Hair follicular keratinocyte (primary cell): Measurements from ENCODE around the gene RPL10. TPM values are rescaled to one million over a fixed set of nuclear protein-coding genes. Genes with fewer than 3 reads are reported as not detected.

Experiments
- total RNA-seq: library from RNA; depleted of rRNA; stranded (reverse); fragments of >200 nt; gene quantifications from 2 replicates; pipeline ENCODE4 v1.2.3, GENCODE V29; 2015

RPL10 gene
- 7,010 and 8,148 TPM in 2 replicates for total RNA-seq

DNA sequence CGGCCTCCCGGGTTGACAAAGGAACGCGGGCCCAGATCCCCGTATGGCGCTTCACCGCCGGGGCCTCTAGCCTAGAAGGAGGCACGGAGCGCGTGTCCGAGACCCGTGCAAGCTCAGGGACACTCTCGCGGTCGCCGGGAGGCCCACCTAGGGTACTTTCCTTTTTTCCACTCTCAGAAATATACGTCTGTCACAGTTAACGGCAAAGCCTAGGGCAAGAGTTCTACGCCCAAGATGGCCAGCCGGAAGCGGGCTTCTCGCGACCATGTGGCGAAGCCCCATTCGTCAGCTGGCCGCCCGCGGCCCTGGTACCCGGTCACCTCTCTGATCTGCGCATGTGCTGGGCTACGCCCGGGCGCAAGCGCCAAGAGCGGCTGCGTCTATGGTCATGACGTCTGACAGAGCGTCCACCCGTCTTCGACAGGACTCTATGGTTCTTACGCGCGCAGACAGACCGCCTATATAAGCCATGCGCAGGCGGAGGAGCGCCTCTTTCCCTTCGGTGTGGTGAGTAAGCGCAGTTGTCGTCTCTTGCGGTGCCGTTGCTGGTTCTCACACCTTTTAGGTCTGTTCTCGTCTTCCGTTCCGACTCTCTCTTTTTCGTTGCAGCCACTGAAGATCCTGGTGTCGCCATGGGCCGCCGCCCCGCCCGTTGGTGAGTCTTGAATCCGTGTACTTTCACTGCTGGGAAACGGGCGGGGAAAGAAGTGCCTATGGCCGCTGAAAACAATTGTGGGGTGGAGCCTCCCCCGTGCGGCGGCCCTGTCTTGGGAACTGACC is at the start of gene RPL10:
Gene RPL10, plus strand, starts transcription at position 490 of the 780 bp plus-strand sequence. Its CDS starts 143 bp downstream, at position 633.

DNA sequence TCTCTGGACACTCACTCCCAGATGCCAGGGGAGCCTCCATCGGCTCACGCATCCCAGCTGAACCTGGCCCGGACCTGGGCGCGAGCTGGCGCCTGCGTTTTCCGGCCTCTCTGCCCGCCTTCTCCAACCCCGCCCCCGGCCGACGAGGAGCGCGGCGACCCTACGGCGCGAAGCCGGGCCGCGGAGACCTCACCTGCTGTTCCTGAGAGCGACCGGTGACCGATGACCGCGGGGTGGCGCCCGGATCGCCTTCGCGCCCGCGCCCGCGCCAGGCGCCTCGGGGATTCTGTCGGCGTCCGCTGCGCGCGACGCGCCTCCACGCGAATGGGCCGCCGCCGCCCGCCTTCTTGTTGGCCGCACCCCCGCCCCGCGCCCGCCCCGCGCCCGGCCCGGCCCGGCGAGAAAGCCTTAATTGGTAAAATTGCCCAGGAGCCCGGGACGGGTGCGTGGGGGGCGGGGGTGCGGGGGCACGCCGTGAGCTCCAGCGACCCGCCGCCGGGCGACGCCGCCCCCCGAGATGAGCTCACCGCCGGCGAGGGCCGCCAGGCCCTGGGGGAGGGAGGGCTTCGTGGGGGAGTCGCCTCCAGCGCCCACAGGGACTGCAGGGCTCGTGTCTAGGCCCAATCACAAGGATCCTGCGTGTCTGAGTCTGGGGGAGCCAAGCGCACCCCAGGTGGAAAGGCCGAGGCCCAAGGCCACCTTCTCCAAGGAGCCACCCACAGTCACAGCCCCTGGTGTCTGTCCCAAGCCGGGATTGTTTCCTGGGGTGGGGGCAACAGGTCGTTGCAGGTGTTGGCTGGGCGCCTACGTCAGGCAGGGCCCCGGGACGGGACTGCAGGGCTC is 23.6 kb upstream of the RPL10 start, which contains the start of gene FLNA:
Gene FLNA, minus strand, starts transcription at position 322 of the 843 bp plus-strand sequence. CDS start 3,389 bp downstream, outside the sequence.

GRCh38 chrX:154378799-154379568 is 19.2 kb upstream of the RPL10 start, which contains the start of gene EMD:
TSS of gene EMD (plus strand) at chrX:154379295. CDS start at chrX:154379485, 190 bp downstream.

DNA sequence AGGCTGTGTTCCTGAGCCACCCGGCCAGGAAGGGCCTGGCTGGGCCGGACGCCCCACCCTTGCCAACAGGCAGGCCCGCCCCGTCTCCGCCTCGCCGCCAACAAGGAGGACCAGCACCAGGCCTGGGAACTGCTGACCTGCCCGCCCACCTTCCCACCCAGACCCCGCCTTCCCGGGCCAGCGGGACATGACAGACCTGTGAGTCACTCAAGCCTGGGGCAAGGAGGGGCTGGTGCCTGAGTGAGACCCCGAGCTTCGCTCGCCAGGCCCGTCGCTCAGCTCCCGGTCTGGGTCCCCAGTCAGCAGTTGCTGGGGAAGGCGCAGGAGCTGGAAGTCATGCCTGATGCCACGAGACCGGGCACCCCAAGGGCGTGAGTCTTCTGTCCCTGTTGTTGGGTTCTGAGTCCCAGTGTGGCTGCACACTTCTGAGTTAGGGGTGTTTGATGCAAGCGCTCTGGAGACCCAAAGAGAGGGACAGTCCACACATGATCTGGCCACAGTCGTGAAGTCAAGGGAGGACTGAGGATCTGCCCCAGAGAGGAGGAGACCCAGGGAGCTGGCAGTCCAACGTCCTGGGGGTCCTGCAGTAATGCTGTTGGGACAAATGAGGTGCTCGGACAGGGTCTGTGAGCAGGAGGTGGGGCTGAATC is 11.2 kb downstream of the RPL10 start, which contains the start of gene DNASE1L1:
Gene DNASE1L1, minus strand, starts transcription at position 33 of the 650 bp plus-strand sequence. CDS start 3,686 bp downstream, outside the sequence.

DNA sequence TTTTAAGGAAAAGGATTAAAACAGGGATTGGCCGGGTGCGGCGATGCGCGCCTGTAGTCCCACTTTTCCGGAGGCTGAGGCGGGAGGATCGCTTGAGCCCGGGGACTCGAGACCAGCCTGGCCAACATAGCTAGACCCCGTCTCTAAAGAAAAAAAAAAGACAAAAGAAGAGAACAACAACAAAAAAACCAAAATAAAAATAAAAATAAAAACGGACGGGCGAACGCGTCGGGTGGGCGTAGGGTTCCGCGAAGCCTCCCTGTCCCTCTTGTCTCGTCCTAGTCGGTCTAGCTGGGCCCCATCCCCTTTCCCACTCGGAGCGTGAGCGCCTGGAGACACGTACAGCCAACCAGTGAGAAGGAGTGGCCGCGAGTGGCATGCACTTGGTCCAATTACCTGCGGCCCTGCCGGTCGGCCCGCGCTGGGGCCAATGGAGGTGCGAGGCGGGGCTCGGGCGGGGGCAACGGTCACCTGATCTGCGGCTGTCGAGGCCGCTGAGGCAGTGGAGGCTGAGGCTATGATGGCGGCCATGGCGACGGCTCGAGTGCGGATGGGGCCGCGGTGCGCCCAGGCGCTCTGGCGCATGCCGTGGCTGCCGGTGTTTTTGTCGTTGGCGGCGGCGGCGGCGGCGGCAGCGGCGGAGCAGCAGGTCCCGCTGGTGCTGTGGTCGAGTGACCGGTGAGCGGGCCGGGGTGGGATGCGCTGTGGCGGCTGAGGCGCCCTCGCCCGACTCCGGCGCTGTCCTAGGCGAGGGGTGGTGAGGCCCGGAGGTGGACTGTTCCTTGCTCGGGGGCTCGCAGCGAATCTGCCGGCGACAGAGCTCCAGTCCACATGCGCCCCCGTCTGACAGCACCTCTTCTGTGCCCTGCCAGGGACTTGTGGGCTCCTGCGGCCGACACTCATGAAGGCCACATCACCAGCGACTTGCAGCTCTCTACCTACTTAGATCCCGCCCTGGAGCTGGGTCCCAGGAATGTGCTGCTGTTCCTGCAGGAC is 30.3 kb downstream of the RPL10 start, which contains the start of gene ATP6AP1:
Gene ATP6AP1, plus strand, starts transcription at position 502 of the 996 bp plus-strand sequence. Its CDS starts 16 bp downstream, at position 518.

DNA sequence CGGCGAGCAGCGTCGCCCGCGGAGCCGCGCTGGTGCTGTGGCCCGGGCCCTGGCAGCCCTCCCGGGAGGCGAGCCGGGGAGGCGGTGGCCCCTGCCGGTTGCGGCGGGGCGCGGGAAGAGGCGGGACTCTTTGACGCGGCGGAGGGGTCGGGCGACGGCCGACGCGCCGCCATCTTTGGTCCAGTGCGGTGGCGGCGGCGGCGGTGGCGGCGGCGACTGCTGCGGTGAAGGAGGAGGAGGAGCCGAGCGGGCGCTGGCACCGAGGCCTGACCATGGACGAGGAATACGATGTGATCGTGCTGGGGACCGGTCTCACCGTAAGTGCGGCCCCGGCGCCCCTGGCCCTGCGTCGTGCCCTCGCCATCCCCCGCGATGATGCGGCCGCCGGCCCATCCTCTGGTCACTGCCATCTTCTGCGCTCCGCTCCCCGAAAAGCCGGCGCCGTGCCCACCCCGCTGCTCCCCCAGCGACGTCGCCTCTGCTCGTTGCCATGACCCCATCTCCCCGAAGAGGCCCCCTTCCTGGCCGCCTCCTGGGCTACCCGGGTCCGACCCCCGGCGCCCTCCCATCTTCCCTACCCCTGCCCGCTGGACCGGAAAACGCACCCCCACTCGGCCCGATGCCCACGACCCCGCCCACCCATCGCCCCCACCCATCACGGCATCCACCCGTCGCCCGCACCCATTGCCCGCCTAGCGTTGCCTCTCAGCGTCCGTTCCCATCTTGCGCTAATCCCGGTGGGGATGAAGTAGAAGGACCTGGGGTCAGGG is 39.0 kb downstream of the RPL10 start, which contains the start of gene GDI1:
Gene GDI1, plus strand, starts transcription at position 172 of the 770 bp plus-strand sequence. Its CDS starts 101 bp downstream, at position 273.

DNA sequence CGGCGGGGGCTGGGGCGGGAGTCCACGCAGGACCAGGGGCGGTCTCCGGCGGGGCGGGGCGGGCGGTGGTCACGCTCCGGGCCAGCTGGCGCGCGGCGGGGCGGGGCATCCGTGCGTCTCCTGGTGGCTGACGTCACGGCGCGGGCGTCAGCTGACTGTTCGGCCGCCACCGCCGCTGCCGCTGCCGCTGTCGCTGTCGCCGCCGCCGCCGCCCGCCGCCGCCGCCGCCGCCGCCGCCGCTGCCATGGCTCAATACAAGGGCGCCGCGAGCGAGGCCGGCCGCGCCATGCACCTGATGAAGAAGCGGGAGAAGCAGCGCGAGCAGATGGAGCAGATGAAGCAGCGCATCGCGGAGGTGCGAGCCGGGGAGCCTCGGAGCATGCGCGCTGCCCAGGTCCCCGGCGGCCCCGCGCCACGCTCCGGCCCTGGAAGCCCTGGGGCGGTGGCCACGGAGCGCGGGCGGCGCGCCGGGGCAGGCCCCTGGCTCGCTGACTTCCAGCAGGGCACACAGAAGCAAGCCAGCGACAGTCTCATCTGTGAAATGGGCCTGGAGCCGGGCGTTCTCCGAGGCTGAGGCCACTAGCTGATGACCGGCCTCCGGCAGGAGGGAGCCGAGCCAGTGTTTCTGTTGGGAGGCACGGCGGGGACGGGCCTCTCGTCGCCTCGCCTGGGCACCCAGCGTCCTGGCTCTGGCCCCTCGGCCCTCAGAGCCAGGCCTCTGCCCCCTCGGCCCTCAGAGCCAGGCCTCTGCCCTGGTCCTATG is 46.0 kb downstream of the RPL10 start, which contains the start of gene FAM50A:
Gene FAM50A, plus strand, starts transcription at position 150 of the 763 bp plus-strand sequence. Its CDS starts 95 bp downstream, at position 245.

Other genes with a start within 250 kb of the RPL10 start
- not detected in 2 replicates for gene OPN1MW, start 215.8 kb upstream of the RPL10 start, total RNA-seq
- gene OPN1MW2, start 178.6 kb upstream of the RPL10 start, total RNA-seq = not detected in 2 replicates
- gene OPN1MW3, start 140.8 kb upstream of the RPL10 start, total RNA-seq = not detected in 2 replicates
- gene TEX28, start 103.3 kb upstream of the RPL10 start, total RNA-seq = not detected in 2 replicates
- gene TKTL1, start 102.6 kb upstream of the RPL10 start, total RNA-seq = not detected in 2 replicates
- 1,383 and 1,552 TPM in 2 replicates for gene FLNA, start 23.7 kb upstream of the RPL10 start, total RNA-seq
- 62.3 and 71.4 TPM in 2 replicates for gene EMD, start 19.1 kb upstream of the RPL10 start, total RNA-seq
- gene DNASE1L1, start 10.9 kb downstream of the RPL10 start, total RNA-seq = 19.0 and 28.1 TPM in 2 replicates
- gene TAFAZZIN, start 13.2 kb downstream of the RPL10 start, total RNA-seq = 33.0 and 41.3 TPM in 2 replicates
- 23.0 and 31.1 TPM in 2 replicates for gene ATP6AP1, start 30.3 kb downstream of the RPL10 start, total RNA-seq
- gene GDI1, start 38.8 kb downstream of the RPL10 start, total RNA-seq = 63.6 and 107 TPM in 2 replicates
- 17.0 and 24.1 TPM in 2 replicates for gene FAM50A, start 45.8 kb downstream of the RPL10 start, total RNA-seq
- gene PLXNA3, start 59.9 kb downstream of the RPL10 start, total RNA-seq = 2.2 and 10.8 TPM in 2 replicates
- gene LAGE3, start 80.9 kb downstream of the RPL10 start, total RNA-seq = 42.2 and 56.3 TPM in 2 replicates
- 59.2 and 60.0 TPM in 2 replicates for gene UBL4A, start 88.2 kb downstream of the RPL10 start, total RNA-seq
- gene SLC10A3, start 92.3 kb downstream of the RPL10 start, total RNA-seq = 38.3 and 39.0 TPM in 2 replicates
- 34.8 and 50.1 TPM in 2 replicates for gene FAM3A, start 117.9 kb downstream of the RPL10 start, total RNA-seq
- gene G6PD, start 148.5 kb downstream of the RPL10 start, total RNA-seq = 61.3 and 77.4 TPM in 2 replicates
- gene IKBKG, start 149.2 kb downstream of the RPL10 start, total RNA-seq = 12.3 and 14.1 TPM in 2 replicates
- not detected in 2 replicates for gene CTAG1A, start 186.8 kb downstream of the RPL10 start, total RNA-seq
- not detected in 2 replicates for gene CTAG1B, start 220.9 kb downstream of the RPL10 start, total RNA-seq